Lower leg skin (tissue), 3 donors: ENCODE data around the gene MUC5AC.

Source experiments
- CTCF ChIP-seq, 3 donors: fragments of 450-650 bp; IDR thresholded peaks; one replicate each; pipeline ENCODE4 v1.5.1; 2016; ENCODE audit warnings: antibody characterized with exemption in 3 of 3, mild to moderate bottlenecking in 3 of 3, moderate library complexity in 2 of 3
- POLR2A ChIP-seq, 2 donors: fragments of 450-650 bp; IDR thresholded peaks; one replicate each; pipeline ENCODE4 v1.6.1; 2016 to 2017; ENCODE audit warnings: antibody characterized with exemption in 2 of 2, mild to moderate bottlenecking in 1 of 2, moderate library complexity in 1 of 2

- TF ChIP-seq CTCF (IDR thresholded peaks at IDR 0.05) = no peak
- no peak for TF ChIP-seq POLR2A (IDR thresholded peaks at IDR 0.05)
Measured at GRCh38 chr11:1122664-1123002, 35.1 kb upstream of the MUC5AC start.
